ENCODE results near the gene PALM2AKAP2. TPM values are rescaled to one million over a fixed set of nuclear protein-coding genes. Genes with fewer than 3 reads are reported as not detected.
A peak's percentile ranks its signal among the peaks of the same experiment; 100 is the strongest.

Gene PALM2AKAP2
- total RNA-seq, 1 donor from 2014 or later: 52.7 TPM

DNA sequence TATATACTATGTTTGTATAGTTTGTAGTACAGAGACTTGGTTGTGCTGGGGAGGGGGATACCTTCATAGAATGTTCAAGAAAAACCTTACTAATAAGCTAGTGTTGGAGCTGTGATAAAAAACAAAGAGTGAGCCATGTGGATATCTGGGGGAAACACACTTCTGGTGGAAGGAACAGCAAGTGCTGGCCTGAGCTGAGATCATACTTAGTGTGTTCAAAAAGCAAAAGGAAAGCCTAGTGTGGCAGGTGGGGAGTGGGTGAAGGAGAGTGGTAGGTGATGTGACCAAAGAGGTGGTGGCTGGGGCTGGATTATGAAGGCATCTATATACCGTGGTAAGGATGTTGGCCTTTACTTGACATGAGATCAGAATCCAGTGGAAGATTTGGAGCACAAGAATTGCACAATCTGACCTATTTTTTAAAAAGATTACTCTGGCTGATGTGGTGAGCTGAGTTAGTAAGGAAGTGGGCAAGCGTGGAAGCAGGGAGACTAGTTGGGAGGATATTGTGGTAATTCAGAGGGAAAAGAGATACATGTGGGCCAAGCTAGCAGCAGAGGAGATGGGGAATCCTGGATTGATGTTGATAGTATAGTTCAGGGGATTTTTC, 26.6 kb downstream of the PALM2AKAP2 start:
- TF ChIP-seq, protein P1, sequence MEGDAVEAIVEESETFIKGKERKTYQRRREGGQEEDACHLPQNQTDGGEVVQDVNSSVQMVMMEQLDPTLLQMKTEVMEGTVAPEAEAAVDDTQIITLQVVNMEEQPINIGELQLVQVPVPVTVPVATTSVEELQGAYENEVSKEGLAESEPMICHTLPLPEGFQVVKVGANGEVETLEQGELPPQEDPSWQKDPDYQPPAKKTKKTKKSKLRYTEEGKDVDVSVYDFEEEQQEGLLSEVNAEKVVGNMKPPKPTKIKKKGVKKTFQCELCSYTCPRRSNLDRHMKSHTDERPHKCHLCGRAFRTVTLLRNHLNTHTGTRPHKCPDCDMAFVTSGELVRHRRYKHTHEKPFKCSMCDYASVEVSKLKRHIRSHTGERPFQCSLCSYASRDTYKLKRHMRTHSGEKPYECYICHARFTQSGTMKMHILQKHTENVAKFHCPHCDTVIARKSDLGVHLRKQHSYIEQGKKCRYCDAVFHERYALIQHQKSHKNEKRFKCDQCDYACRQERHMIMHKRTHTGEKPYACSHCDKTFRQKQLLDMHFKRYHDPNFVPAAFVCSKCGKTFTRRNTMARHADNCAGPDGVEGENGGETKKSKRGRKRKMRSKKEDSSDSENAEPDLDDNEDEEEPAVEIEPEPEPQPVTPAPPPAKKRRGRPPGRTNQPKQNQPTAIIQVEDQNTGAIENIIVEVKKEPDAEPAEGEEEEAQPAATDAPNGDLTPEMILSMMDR (IDR thresholded peaks at IDR 0.05): no peak
- peaks cover 6% of the 10 kb centered on the region for H3K9me3 Mint-ChIP-seq (ENCODE audit: low read depth)
- peak overlapping the region; percentile 1 for H3K27ac Mint-ChIP-seq (ENCODE audit: unreplicated experiment)
- H3K4me1 Mint-ChIP-seq (ENCODE audit: low read depth): peaks cover 24% of the 10 kb centered on the region
- DNase-seq (ENCODE audit: low spot score): no peak
- H3K27me3 Mint-ChIP-seq (ENCODE audit: low read depth): no peaks in the 10 kb centered on the region
- H3K4me3 Mint-ChIP-seq (ENCODE audit: unreplicated experiment): no peak overlapping the region
- no peaks in the 10 kb centered on the region for H3K36me3 Mint-ChIP-seq (ENCODE audit: low read depth)

DNA sequence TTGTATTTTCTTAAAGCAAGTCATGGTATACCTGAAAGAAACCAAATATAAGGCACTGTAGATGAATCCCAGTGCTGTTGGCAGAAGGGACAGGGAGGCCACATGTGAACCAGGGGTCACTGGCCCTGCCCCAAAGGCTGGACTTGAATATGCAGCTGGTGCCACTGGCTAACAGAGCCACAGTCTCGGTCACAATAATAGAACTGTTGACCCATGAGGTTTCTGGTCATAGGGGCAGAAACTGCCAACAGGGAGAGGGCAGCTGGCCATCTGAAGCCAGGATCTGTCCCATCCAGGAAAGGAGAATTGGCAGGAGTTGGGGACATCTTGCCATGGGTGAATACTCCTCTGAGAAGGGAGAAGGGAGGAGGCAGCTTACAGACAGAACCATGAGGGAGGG, 31.9 kb downstream of the PALM2AKAP2 start:
- Mint-ChIP-seq H3K27ac (ENCODE audit: unreplicated experiment) (no peak overlapping the region), H3K36me3 (ENCODE audit: low read depth) (no peaks in the 10 kb centered on the region), H3K4me1 (ENCODE audit: low read depth) (peaks cover 4% of the 10 kb centered on the region), H3K4me3 (ENCODE audit: unreplicated experiment) (no peak overlapping the region), H3K27me3 (ENCODE audit: low read depth) (no peaks in the 10 kb centered on the region), H3K9me3 (ENCODE audit: low read depth) (peaks cover 6% of the 10 kb centered on the region)
- no peak for DNase-seq (ENCODE audit: low spot score)
- TF ChIP-seq, protein P1 (IDR thresholded peaks at IDR 0.05): no peak

DNA sequence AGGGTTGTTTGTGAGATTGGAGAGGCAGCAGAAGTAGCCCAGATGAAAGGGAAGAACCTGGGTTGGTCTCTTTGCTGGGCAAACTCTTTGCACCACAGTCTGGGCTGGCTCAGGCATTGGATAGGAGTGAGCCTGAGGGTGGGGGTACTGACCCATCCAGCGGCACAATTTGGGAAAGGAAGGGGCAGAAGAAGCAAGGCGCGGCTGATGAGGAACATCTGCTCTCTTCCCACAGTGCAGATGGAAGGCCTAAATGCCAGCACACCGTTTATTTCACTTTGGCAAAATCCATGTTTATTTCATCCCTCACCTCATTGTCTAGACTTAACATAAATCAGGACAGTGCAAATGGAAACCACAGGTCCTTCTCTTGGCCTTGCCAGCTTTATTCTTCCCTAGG, 32.3 kb downstream of the PALM2AKAP2 start:
- H3K9me3 Mint-ChIP-seq (ENCODE audit: low read depth): peaks cover 6% of the 10 kb centered on the region
- H3K36me3 Mint-ChIP-seq (ENCODE audit: low read depth): no peaks in the 10 kb centered on the region
- H3K27me3 Mint-ChIP-seq (ENCODE audit: low read depth): no peaks in the 10 kb centered on the region
- no peak overlapping the region for H3K4me3 Mint-ChIP-seq (ENCODE audit: unreplicated experiment)
- peaks cover 3% of the 10 kb centered on the region for H3K4me1 Mint-ChIP-seq (ENCODE audit: low read depth)
- TF ChIP-seq, protein P1 (IDR thresholded peaks at IDR 0.05): no peak
- DNase-seq (ENCODE audit: low spot score): no peak
- H3K27ac Mint-ChIP-seq (ENCODE audit: unreplicated experiment): no peak overlapping the region

DNA sequence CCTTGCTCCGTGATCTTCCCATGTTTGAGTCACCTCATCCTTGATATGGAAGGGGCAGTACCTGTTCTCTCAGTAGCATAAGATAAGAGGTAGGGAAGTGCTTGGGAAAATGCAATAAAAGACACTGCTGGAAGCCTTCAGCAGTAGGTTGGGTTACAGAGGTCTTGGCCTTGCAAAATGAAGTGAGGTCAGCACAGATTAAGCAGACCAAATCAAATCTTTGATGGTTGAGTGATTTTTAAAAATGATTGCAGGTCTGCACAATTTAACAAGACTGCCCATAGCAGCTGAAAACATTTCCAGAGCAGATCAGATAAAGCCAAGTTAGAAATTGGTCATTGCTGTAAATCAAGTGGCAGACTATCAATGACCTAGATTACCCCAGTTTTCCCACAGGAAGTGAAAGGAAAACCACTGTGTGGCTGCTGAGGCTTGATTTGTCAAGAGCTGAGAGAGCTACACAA, 32.9 kb downstream of the PALM2AKAP2 start:
- Mint-ChIP-seq H3K27ac (ENCODE audit: unreplicated experiment) (no peak overlapping the region), H3K4me1 (ENCODE audit: low read depth) (peaks cover 9% of the 10 kb centered on the region), H3K4me3 (ENCODE audit: unreplicated experiment) (no peak overlapping the region), H3K36me3 (ENCODE audit: low read depth) (no peaks in the 10 kb centered on the region), H3K9me3 (ENCODE audit: low read depth) (peaks cover 6% of the 10 kb centered on the region), H3K27me3 (ENCODE audit: low read depth) (no peaks in the 10 kb centered on the region)
- DNase-seq (ENCODE audit: low spot score): no peak
- TF ChIP-seq, protein P1 (IDR thresholded peaks at IDR 0.05): no peak

DNA sequence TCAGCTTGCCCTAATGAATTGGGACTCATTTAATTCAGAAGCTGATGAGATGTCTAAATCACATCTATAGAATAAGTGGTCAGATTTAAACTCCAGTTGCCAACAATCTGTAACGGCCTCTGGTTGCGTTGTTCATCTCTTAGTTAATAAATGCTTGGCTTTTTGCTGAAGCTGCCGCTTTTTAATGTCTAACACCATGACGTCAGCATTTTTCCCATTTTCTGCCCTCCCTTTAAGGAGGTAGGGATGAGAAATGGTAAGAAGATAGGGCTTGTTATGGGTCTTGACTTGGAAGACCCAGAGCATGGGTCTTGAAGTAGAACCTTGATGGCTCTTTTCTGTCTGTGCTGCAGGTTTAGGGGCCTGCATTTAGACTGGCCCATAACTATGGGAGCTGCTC, 33.3 kb downstream of the PALM2AKAP2 start:
- Mint-ChIP-seq H3K36me3 (ENCODE audit: low read depth) (no peaks in the 10 kb centered on the region), H3K4me1 (ENCODE audit: low read depth) (peaks cover 13% of the 10 kb centered on the region), H3K4me3 (ENCODE audit: unreplicated experiment) (no peak overlapping the region), H3K27me3 (ENCODE audit: low read depth) (no peaks in the 10 kb centered on the region), H3K27ac (ENCODE audit: unreplicated experiment) (no peak overlapping the region), H3K9me3 (ENCODE audit: low read depth) (peaks cover 1% of the 10 kb centered on the region)
- DNase-seq (ENCODE audit: low spot score): no peak
- TF ChIP-seq, protein P1 (IDR thresholded peaks at IDR 0.05): no peak
